ENCODE data around the gene CHST9. TPM values are rescaled to one million over a fixed set of nuclear protein-coding genes. Genes with fewer than 3 reads are reported as not detected.
"Not testable (repeated sequence)": the region's sequence is repeated elsewhere in the genome, so short reads cannot be mapped to it uniquely, and the experiment has no call there.

The CHST9 gene
- total RNA-seq, 1 donor from 2014 or later, result 3.6 TPM

- no peak for DNase-seq (ENCODE audit: low spot score)
These were observed 80.4 kb downstream of the CHST9 start for GRCh38 chr18:27104743-27105142.

- DNase-seq (ENCODE audit: low spot score), result no peak
These were observed 90.5 kb downstream of the CHST9 start for GRCh38 chr18:27094621-27095020.

- not testable (repeated sequence) for DNase-seq (ENCODE audit: low spot score)
These were observed 91.8 kb downstream of the CHST9 start for GRCh38 chr18:27093290-27093689.

GRCh38 chr18:27081701-27082100 is 103.4 kb downstream of the CHST9 start:
- DNase-seq (ENCODE audit: low spot score), result no peak

GRCh38 chr18:27075828-27076227 is 109.3 kb downstream of the CHST9 start:
- no peak for DNase-seq (ENCODE audit: low spot score)

GRCh38 chr18:27073404-27073830 is 111.7 kb downstream of the CHST9 start:
- DNase-seq (ENCODE audit: low spot score), result no peak

- DNase-seq (ENCODE audit: low spot score), result no peak
These were observed 120.4 kb downstream of the CHST9 start for GRCh38 chr18:27064673-27065072.

- no peak for DNase-seq (ENCODE audit: low spot score)
These were observed 122.3 kb downstream of the CHST9 start for GRCh38 chr18:27062802-27063201.

- no peak for DNase-seq (ENCODE audit: low spot score)
These were observed 123.5 kb downstream of the CHST9 start for GRCh38 chr18:27061488-27062095.

- no peak for DNase-seq (ENCODE audit: low spot score)
These were observed 127.4 kb downstream of the CHST9 start for GRCh38 chr18:27057519-27058234.

- no peak for DNase-seq (ENCODE audit: low spot score)
These were observed 130.2 kb downstream of the CHST9 start for GRCh38 chr18:27054926-27055325.

- no peak for DNase-seq (ENCODE audit: low spot score)
These were observed 135.1 kb downstream of the CHST9 start for GRCh38 chr18:27049969-27050368.

GRCh38 chr18:27045342-27045741 is 139.8 kb downstream of the CHST9 start:
- DNase-seq (ENCODE audit: low spot score), result no peak

GRCh38 chr18:27042177-27042576 is 142.9 kb downstream of the CHST9 start:
- no peak for DNase-seq (ENCODE audit: low spot score)

- no peak for DNase-seq (ENCODE audit: low spot score)
These were observed 144.3 kb downstream of the CHST9 start for GRCh38 chr18:27040796-27041195.

GRCh38 chr18:27033722-27034121 is 151.4 kb downstream of the CHST9 start:
- DNase-seq (ENCODE audit: low spot score), result no peak

GRCh38 chr18:27030421-27030820 is 154.7 kb downstream of the CHST9 start:
- DNase-seq (ENCODE audit: low spot score), result no peak

- DNase-seq (ENCODE audit: low spot score), result no peak
These were observed 162.6 kb downstream of the CHST9 start for GRCh38 chr18:27022477-27022876.

- DNase-seq (ENCODE audit: low spot score), result no peak
These were observed 167.1 kb downstream of the CHST9 start for GRCh38 chr18:27017901-27018500.

GRCh38 chr18:27014841-27015240 is 170.3 kb downstream of the CHST9 start:
- no peak for DNase-seq (ENCODE audit: low spot score)

- DNase-seq (ENCODE audit: low spot score), result no peak
These were observed 174.3 kb downstream of the CHST9 start for GRCh38 chr18:27010784-27011183.

GRCh38 chr18:27009293-27009692 is 175.8 kb downstream of the CHST9 start:
- no peak for DNase-seq (ENCODE audit: low spot score)

- no peak for DNase-seq (ENCODE audit: low spot score)
These were observed 176.5 kb downstream of the CHST9 start for GRCh38 chr18:27008575-27008974.

Measured in ureter (tissue), 1 donor.